ENCODE data around the gene IMPG1.

The IMPG1 gene

GRCh38 chr6:75970093-75970492, 102.4 kb downstream of the IMPG1 start:
- in situ Hi-C loops (cut with MboI; ENCODE audit: low pct_unique_long_range_greater_than_20kb, low sequenced_read_pairs, unreplicated experiment): no loop called here
- no peak for DNase-seq (ENCODE audit: low spot score)
- TF ChIP-seq CTCF (IDR thresholded peaks at IDR 0.05; ENCODE audit: extremely low read depth, insufficient read depth, missing control alignments): no peak

DNA sequence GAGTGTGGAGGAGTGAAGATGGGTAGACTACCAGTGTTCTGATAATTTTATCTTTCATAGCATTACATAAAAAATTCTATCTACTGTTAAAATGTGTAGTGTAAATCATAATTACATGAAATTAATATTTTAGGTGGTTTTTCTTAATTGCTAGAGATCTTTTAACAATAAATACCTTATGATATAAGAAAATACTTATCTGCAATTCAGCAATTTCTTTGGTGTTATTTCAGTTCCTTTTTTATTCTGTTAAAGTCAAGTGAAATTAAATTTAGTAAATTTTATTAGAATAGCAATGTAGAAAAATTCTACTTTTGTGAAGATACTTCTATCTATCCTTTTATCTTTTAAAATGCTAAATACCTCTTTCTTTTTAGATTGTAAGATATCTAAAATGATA, 104.3 kb downstream of the IMPG1 start:
- DNase-seq (ENCODE audit: low spot score): no peak
- in situ Hi-C loops (cut with MboI; ENCODE audit: low pct_unique_long_range_greater_than_20kb, low sequenced_read_pairs, unreplicated experiment): no loop called here
- TF ChIP-seq CTCF (IDR thresholded peaks at IDR 0.05; ENCODE audit: extremely low read depth, insufficient read depth, missing control alignments): no peak

GRCh38 chr6:75963569-75963968, 108.9 kb downstream of the IMPG1 start:
- in situ Hi-C loops (cut with MboI; ENCODE audit: low pct_unique_long_range_greater_than_20kb, low sequenced_read_pairs, unreplicated experiment): no loop called here
- DNase-seq (ENCODE audit: low spot score): no peak
- no peak for TF ChIP-seq CTCF (IDR thresholded peaks at IDR 0.05; ENCODE audit: extremely low read depth, insufficient read depth, missing control alignments)

DNA sequence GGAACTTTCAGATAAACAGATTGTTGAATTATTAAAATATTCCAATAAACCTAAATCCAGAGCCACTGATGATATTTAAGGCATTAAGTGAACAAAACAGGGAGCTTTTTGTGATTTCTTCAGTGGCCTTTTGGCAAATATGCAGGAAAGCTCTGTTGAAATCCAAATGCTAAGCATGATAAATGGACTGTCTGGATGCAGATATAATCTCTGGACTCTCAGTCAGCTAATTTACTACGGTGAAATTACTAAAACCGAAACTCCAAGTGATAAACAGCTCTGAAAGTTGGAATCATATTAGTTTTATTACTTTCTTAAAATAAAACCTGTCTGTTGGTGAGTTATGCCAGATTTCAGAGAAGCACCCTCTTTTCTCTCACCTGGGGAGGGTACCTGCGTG, 120.3 kb downstream of the IMPG1 start:
- no peak for DNase-seq (ENCODE audit: low spot score)

GRCh38 chr6:75947935-75948334, 124.5 kb downstream of the IMPG1 start:
- no peak for TF ChIP-seq CTCF (IDR thresholded peaks at IDR 0.05; ENCODE audit: extremely low read depth, insufficient read depth, missing control alignments)
- in situ Hi-C loops (cut with MboI; ENCODE audit: low pct_unique_long_range_greater_than_20kb, low sequenced_read_pairs, unreplicated experiment): no loop called here
- no peak for DNase-seq (ENCODE audit: low spot score)

More for the DNA sequence above, 120.3 kb downstream of the IMPG1 start:
- TF ChIP-seq CTCF (IDR thresholded peaks at IDR 0.05; ENCODE audit: extremely low read depth, insufficient read depth, missing control alignments): no peak
- in situ Hi-C loops (cut with MboI; ENCODE audit: low pct_unique_long_range_greater_than_20kb, low sequenced_read_pairs, unreplicated experiment): no loop called here

DNA sequence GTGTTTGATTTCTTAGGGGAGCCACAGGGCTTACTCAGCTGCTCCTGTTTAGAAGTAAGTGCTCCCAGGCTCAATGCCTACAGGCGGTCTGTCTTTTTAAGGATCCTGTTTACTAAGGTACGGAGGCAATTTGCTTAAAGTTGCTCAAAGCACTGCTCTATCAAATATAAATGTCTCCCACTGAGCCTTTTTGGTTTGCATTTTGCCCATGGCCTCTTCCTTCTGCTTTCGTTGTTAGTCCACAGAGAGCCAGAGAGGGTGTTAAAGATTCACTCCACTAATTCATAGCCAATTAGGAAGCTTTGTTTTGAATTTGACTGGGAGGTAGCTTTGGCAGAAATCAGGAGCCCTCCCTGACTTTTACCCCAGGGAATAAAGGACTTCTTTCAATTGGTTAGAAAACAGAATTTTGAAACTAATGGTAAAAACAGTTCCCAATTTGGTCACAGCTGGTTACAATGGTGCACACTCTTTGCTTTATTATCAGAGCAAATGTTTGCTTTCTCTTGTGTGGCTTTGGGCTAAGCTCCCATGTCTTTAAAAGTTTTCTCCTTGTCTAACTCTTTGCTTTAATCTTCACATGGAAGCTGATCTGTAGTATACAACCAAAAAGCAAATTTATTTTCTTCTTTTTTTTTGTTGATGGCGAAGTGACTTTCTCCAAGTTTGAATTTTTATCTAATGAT, 126.2 kb downstream of the IMPG1 start:
- no peak for TF ChIP-seq CTCF (IDR thresholded peaks at IDR 0.05; ENCODE audit: extremely low read depth, insufficient read depth, missing control alignments)
- in situ Hi-C loops (cut with MboI; ENCODE audit: low pct_unique_long_range_greater_than_20kb, low sequenced_read_pairs, unreplicated experiment): no loop called here
- no peak for DNase-seq (ENCODE audit: low spot score)
